HG02571 (cell line): ENCODE results near the gene ANTXR2.
A peak's percentile ranks its signal among the peaks of the same experiment; 100 is the strongest.
"Not testable (repeated sequence)": the region's sequence is repeated elsewhere in the genome, so short reads cannot be mapped to it uniquely, and the experiment has no call there.

Experiments
- ATAC-seq: cut with Tn5 transposase; IDR thresholded peaks from one replicate; pipeline ENCODE4 v1.9.1; 2021; ENCODE audit warnings: mild to moderate bottlenecking, moderate library complexity; ENCODE audit not compliant: unreplicated experiment

The ANTXR2 gene

GRCh38 chr4:80072744-80073472 lies at the start of gene ANTXR2:
Gene ANTXR2, minus strand, starts transcription at chr4:80073229. Its CDS starts 669 bp downstream, at chr4:80072560.
- peak; percentile 67 for ATAC-seq

- not testable (repeated sequence) for ATAC-seq
Measured at GRCh38 chr4:80121815-80122214, 48.8 kb upstream of the ANTXR2 start.

GRCh38 chr4:80119620-80120019 lies 46.6 kb upstream of the ANTXR2 start:
- ATAC-seq: not testable (repeated sequence)

GRCh38 chr4:80116516-80116915 lies 43.5 kb upstream of the ANTXR2 start:
- ATAC-seq: no peak

- no peak for ATAC-seq
Measured at GRCh38 chr4:80115368-80116181, 42.5 kb upstream of the ANTXR2 start.

GRCh38 chr4:80114732-80115265 lies 41.8 kb upstream of the ANTXR2 start:
- ATAC-seq: no peak

GRCh38 chr4:80113615-80114014 lies 40.6 kb upstream of the ANTXR2 start:
- ATAC-seq: no peak

GRCh38 chr4:80112236-80112635 lies 39.2 kb upstream of the ANTXR2 start:
- no peak for ATAC-seq

- no peak for ATAC-seq
Measured at GRCh38 chr4:80111276-80111675, 38.2 kb upstream of the ANTXR2 start.

- no peak for ATAC-seq
Measured at GRCh38 chr4:80107374-80107773, 34.3 kb upstream of the ANTXR2 start.

GRCh38 chr4:80104927-80105326 lies 31.9 kb upstream of the ANTXR2 start:
- ATAC-seq: no peak

- ATAC-seq: no peak
Measured at GRCh38 chr4:80103629-80104028, 30.6 kb upstream of the ANTXR2 start.

- ATAC-seq: no peak
Measured at GRCh38 chr4:80101792-80102116, 28.7 kb upstream of the ANTXR2 start.

- ATAC-seq: no peak
Measured at GRCh38 chr4:80101071-80101791, 28.2 kb upstream of the ANTXR2 start.

- ATAC-seq: no peak
Measured at GRCh38 chr4:80099671-80100070, 26.6 kb upstream of the ANTXR2 start.

- no peak for ATAC-seq
Measured at GRCh38 chr4:80098635-80099034, 25.6 kb upstream of the ANTXR2 start.

- ATAC-seq: no peak
Measured at GRCh38 chr4:80097400-80098177, 24.6 kb upstream of the ANTXR2 start.

GRCh38 chr4:80096175-80096850 lies 23.3 kb upstream of the ANTXR2 start:
- ATAC-seq: no peak

- no peak for ATAC-seq
Measured at GRCh38 chr4:80094191-80094590, 21.2 kb upstream of the ANTXR2 start.

- no peak for ATAC-seq
Measured at GRCh38 chr4:80093563-80093962, 20.5 kb upstream of the ANTXR2 start.
